Osteoblast (primary cell): ENCODE results near the gene RHBDD1. TPM values are rescaled to one million over a fixed set of nuclear protein-coding genes. Genes with fewer than 3 reads are reported as not detected.

ENCODE experiments used
- DNase-seq: peaks from one replicate; pipeline ENCODE4 v3.0.0; 2011; ENCODE audit warnings: low spot score, mixed read lengths; ENCODE audit not compliant: insufficient read length; ENCODE audit errors: missing footprints
- H2AFZ ChIP-seq: 2 replicates; pipeline ENCODE4 v1.6.0; 2011; ENCODE audit warnings: mild to moderate bottlenecking, low read length
- H3K27ac ChIP-seq: 2 replicates; pipeline ENCODE4 v1.5.1; 2011; ENCODE audit warnings: mild to moderate bottlenecking, low read depth, low read length, moderate library complexity
- H3K27me3 ChIP-seq: 2 replicates; pipeline ENCODE4 v1.6.0; 2012; ENCODE audit warnings: mild to moderate bottlenecking, control low read depth, inconsistent platforms, low read length, moderate library complexity; ENCODE audit not compliant: insufficient read depth
- H3K36me3 ChIP-seq: 2 replicates; pipeline ENCODE4 v1.5.1; 2011; ENCODE audit warnings: mild to moderate bottlenecking, low read length, control low read depth, moderate library complexity; ENCODE audit not compliant: insufficient read depth
- H3K4me1 ChIP-seq: 2 replicates; pipeline ENCODE4 v1.5.1; 2011; ENCODE audit warnings: mild to moderate bottlenecking, low read length, control low read depth, moderate library complexity; ENCODE audit not compliant: insufficient read depth
- H3K4me2 ChIP-seq: 2 replicates; pipeline ENCODE4 v1.6.0; 2011; ENCODE audit warnings: mild to moderate bottlenecking, low read length; ENCODE audit not compliant: insufficient read depth
- H3K4me3 ChIP-seq: fragments of 200-600 bp; sonication (generic); 3 replicates; pipeline ENCODE4 v1.5.1; 2012; ENCODE audit warnings: mild to moderate bottlenecking, low read length, inconsistent platforms; ENCODE audit not compliant: insufficient read depth
- H3K79me2 ChIP-seq: 2 replicates; pipeline ENCODE4 v1.6.0; 2012; ENCODE audit warnings: mild to moderate bottlenecking, low read length, control low read depth, inconsistent platforms; ENCODE audit not compliant: insufficient read depth
- H3K9me3 ChIP-seq: 2 replicates; pipeline ENCODE4 v1.5.1; 2011; ENCODE audit warnings: low read depth, low read length, control low read depth
- H4K20me1 ChIP-seq: 2 replicates; pipeline ENCODE4 v1.6.0; 2012; ENCODE audit warnings: mild to moderate bottlenecking, low read length, control low read depth; ENCODE audit not compliant: insufficient read depth
- CTCF ChIP-seq: IDR thresholded peaks from 2 replicates; pipeline ENCODE4 v1.5.1; 2011; ENCODE audit warnings: mild to moderate bottlenecking, low read depth, low read length, moderate library complexity; ENCODE audit errors: extremely low read depth
- total RNA-seq: library from RNA; depleted of rRNA; stranded (reverse); fragments of >200 nt; gene quantifications from 2 replicates; pipeline ENCODE4 v1.2.3, GENCODE V29; 2012

Gene RHBDD1
- total RNA-seq, 1 donor: 25.3 TPM

GRCh38 chr2:226979004-226979403, 143.2 kb downstream of the RHBDD1 start:
- peaks cover 6% of the 10 kb centered on the region for H3K4me1 ChIP-seq
- no peak overlapping the region for H2AFZ ChIP-seq
- H3K27ac ChIP-seq: no peak overlapping the region
- no peaks in the 10 kb centered on the region for H3K27me3 ChIP-seq
- H3K4me3 ChIP-seq: no peak overlapping the region
- no peak for TF ChIP-seq CTCF
- no peak overlapping the region for H3K4me2 ChIP-seq
- H3K36me3 ChIP-seq: no peaks in the 10 kb centered on the region
- H3K79me2 ChIP-seq: no peaks in the 10 kb centered on the region
- no peak for DNase-seq
- H4K20me1 ChIP-seq: no peaks in the 10 kb centered on the region
- no peaks in the 10 kb centered on the region for H3K9me3 ChIP-seq

- H3K4me2 ChIP-seq: no peak overlapping the region
- no peak overlapping the region for H3K27ac ChIP-seq
- peaks cover 10% of the 10 kb centered on the region for H3K4me1 ChIP-seq
- no peaks in the 10 kb centered on the region for H3K36me3 ChIP-seq
- no peaks in the 10 kb centered on the region for H4K20me1 ChIP-seq
- H3K9me3 ChIP-seq: no peaks in the 10 kb centered on the region
- no peaks in the 10 kb centered on the region for H3K79me2 ChIP-seq
- no peak overlapping the region for H3K4me3 ChIP-seq
- DNase-seq: no peak
- H3K27me3 ChIP-seq: no peaks in the 10 kb centered on the region
- no peak overlapping the region for H2AFZ ChIP-seq
- no peak for TF ChIP-seq CTCF
These were observed 146.0 kb downstream of the RHBDD1 start for GRCh38 chr2:226981791-226982326.

- no peak for TF ChIP-seq CTCF
- no peak overlapping the region for H3K27ac ChIP-seq
- H3K36me3 ChIP-seq: no peaks in the 10 kb centered on the region
- H3K4me2 ChIP-seq: no peak overlapping the region
- no peak for DNase-seq
- no peaks in the 10 kb centered on the region for H4K20me1 ChIP-seq
- peaks cover 4% of the 10 kb centered on the region for H3K4me1 ChIP-seq
- H3K4me3 ChIP-seq: no peak overlapping the region
- H3K79me2 ChIP-seq: no peaks in the 10 kb centered on the region
- H3K27me3 ChIP-seq: no peaks in the 10 kb centered on the region
- no peaks in the 10 kb centered on the region for H3K9me3 ChIP-seq
- no peak overlapping the region for H2AFZ ChIP-seq
These were observed 148.3 kb downstream of the RHBDD1 start for GRCh38 chr2:226983895-226984749.

GRCh38 chr2:226984750-226985582, 149.1 kb downstream of the RHBDD1 start:
- Histone ChIP-seq H3K9me3 (no peaks in the 10 kb centered on the region), H3K36me3 (no peaks in the 10 kb centered on the region), H3K4me3 (no peak overlapping the region), H2AFZ (no peak overlapping the region), H4K20me1 (no peaks in the 10 kb centered on the region), H3K27me3 (no peaks in the 10 kb centered on the region), H3K4me2 (peak overlapping the region; percentile 54), H3K4me1 (peaks cover 4% of the 10 kb centered on the region), H3K79me2 (no peaks in the 10 kb centered on the region), H3K27ac (no peak overlapping the region)
- peak; percentile 72 for TF ChIP-seq CTCF
- peak; percentile 79 for DNase-seq
